B cell (primary cell): ENCODE measurements around the gene DHRS7B. TPM values are rescaled to one million over a fixed set of nuclear protein-coding genes. Genes with fewer than 3 reads are reported as not detected.

Source experiments
- ATAC-seq: fragments of 200-7000 bp; cut with Tn5 transposase; one replicate; pipeline ENCODE4 v1.10.0; 2021; ENCODE audit warnings: low read depth, mild to moderate bottlenecking, moderate number of reproducible peaks, moderate library complexity
- CTCF ChIA-PET: fragments of 350-600 bp; sonication (Branson Sonifier 250); formaldehyde crosslinking; loops from one replicate; lab custom pipeline; 2021; ENCODE audit warnings: antibody characterized with exemption, inconsistent platforms; lab: Charles Lee
- POLR2A ChIA-PET: fragments of 350-600 bp; sonication (Branson Sonifier 250); formaldehyde crosslinking; loops from one replicate; lab custom pipeline; 2021; ENCODE audit warnings: antibody characterized with exemption; lab: Charles Lee
- DNase-seq: peaks from one replicate; pipeline ENCODE4 v3.0.0; 2013
- H2AFZ ChIP-seq: 2 replicates; pipeline ENCODE4 v1.6.1; 2012; ENCODE audit warnings: mild to moderate bottlenecking, low read depth, low read length; ENCODE audit not compliant: insufficient read depth, poor library complexity, severe bottlenecking
- H3K27ac ChIP-seq, 2 donors: 1 replicate in 1 of 2; 2 replicates in 1 of 2; pipeline ENCODE4 v1.5.1; 2012 to 2013; ENCODE audit warnings: low read length in 2 of 2, mild to moderate bottlenecking in 2 of 2, moderate library complexity in 1 of 2
- H3K27me3 ChIP-seq, 4 experiments: fragments of 200-600 bp in 1 of 4; sonication (generic) in 1 of 4; replicated peaks in 1 of 4; 1 replicate in 2 of 4; 2 replicates in 2 of 4; pipeline versions ENCODE4 v1.6.1 to v1.7.0; 2013 to 2016; ENCODE audit warnings: low read length in 3 of 4, mild to moderate bottlenecking in 2 of 4, mixed read lengths in 1 of 4, moderate library complexity in 1 of 4; ENCODE audit not compliant: insufficient read depth in 4 of 4, control insufficient read depth in 3 of 4; ENCODE audit errors: control extremely low read depth in 1 of 4
- H3K36me3 ChIP-seq, 2 experiments: replicated peaks in 1 of 2; 1 replicate in 1 of 2; 2 replicates in 1 of 2; pipeline versions ENCODE4 v1.6.1 to v1.7.1; 2013; ENCODE audit warnings: low read length in 1 of 2; ENCODE audit not compliant: insufficient read depth in 2 of 2, control insufficient read depth in 1 of 2; ENCODE audit errors: control extremely low read depth in 1 of 2, extremely low read depth in 1 of 2
- H3K4me1 ChIP-seq, 2 donors: fragments of 200-600 bp in 1 of 2; sonication (generic) in 1 of 2; 1 replicate in 1 of 2; 2 replicates in 1 of 2; pipeline versions ENCODE4 v1.5.1 to v1.6.1; 2013 to 2017; ENCODE audit warnings: low read length in 2 of 2; ENCODE audit not compliant: control insufficient read depth in 2 of 2, insufficient read depth in 2 of 2
- H3K4me2 ChIP-seq: replicated peaks from 2 replicates; pipeline ENCODE3; 2012; ENCODE audit warnings: mild to moderate bottlenecking, low read depth, low read length; ENCODE audit not compliant: poor library complexity, severe bottlenecking
- H3K4me3 ChIP-seq, 5 experiments: fragments of 200-600 bp in 1 of 5; sonication (generic) in 1 of 5; 1 replicate in 3 of 5; 2 replicates in 2 of 5; pipeline versions ENCODE4 v1.5.1 to v1.7.0; 2011 to 2016; ENCODE audit warnings: low read length in 4 of 5, mild to moderate bottlenecking in 4 of 5, low read depth in 2 of 5, control low read depth in 1 of 5, moderate library complexity in 1 of 5; ENCODE audit not compliant: insufficient read depth in 1 of 5; ENCODE audit errors: control extremely low read depth in 1 of 5, extremely low read depth in 1 of 5
- H3K79me2 ChIP-seq: fragments of 200-600 bp; sonication (generic); one replicate; pipeline ENCODE4 v1.6.0; 2016; ENCODE audit warnings: low read length; ENCODE audit not compliant: control insufficient read depth, insufficient read depth
- H3K9ac ChIP-seq: fragments of 200-600 bp; sonication (generic); 2 replicates; pipeline ENCODE4 v1.6.1; 2017; ENCODE audit warnings: mild to moderate bottlenecking, low read length, moderate library complexity
- H3K9me3 ChIP-seq, 3 donors: one replicate each; pipeline versions ENCODE4 v1.6.1 to v1.7.1; 2013; ENCODE audit warnings: low read length in 2 of 3; ENCODE audit not compliant: control insufficient read depth in 2 of 3, insufficient read depth in 1 of 3; ENCODE audit errors: control extremely low read depth in 1 of 3
- H4K20me1 ChIP-seq: 2 replicates; pipeline ENCODE4 v1.6.0; 2012; ENCODE audit warnings: mild to moderate bottlenecking, low read length; ENCODE audit not compliant: insufficient read depth, control insufficient read depth, poor library complexity, severe bottlenecking
- H3K27ac Mint-ChIP-seq: one replicate; pipeline ENCODE4 v1.8.0; 2021; ENCODE audit warnings: mixed read lengths
- H3K27me3 Mint-ChIP-seq: one replicate; pipeline ENCODE4 v1.8.0; 2021; ENCODE audit warnings: mixed read lengths
- H3K4me1 Mint-ChIP-seq: one replicate; pipeline ENCODE4 v1.8.0; 2021; ENCODE audit warnings: mixed read lengths
- H3K4me3 Mint-ChIP-seq: one replicate; pipeline ENCODE4 v1.8.0; 2021; ENCODE audit warnings: mixed read lengths
- H3K9me3 Mint-ChIP-seq: one replicate; pipeline ENCODE4 v1.8.0; 2022; ENCODE audit warnings: mixed read lengths; ENCODE audit not compliant: insufficient read depth
- EZH2 ChIP-seq: IDR thresholded peaks from 2 replicates; pipeline ENCODE4 v1.6.1; 2012; ENCODE audit warnings: borderline replicate concordance, low read depth, mild to moderate bottlenecking, moderate library complexity, low read length; ENCODE audit not compliant: insufficient read depth, poor library complexity, severe bottlenecking
- WGBS: methylation state at CpG from one replicate; pipeline ENCODE4 v1.1.5; 2013; ENCODE audit warnings: missing lambda C conversion rate; ENCODE audit not compliant: insufficient coverage; 5-methylcytosine and 5-hydroxymethylcytosine counted together
- intact Hi-C: fragments of 100-400 bp; cut with micrococcal nuclease; formaldehyde crosslinking; loops from one replicate; pipeline ENCODE4 v1.10.0; 2022
- polyA plus RNA-seq: library from polyadenylated mRNA; depleted of rRNA; stranded (reverse); fragments of >200 nt; gene quantifications from 2 replicates; pipeline ENCODE4 v1.2.3, GENCODE V29; 2012
- total RNA-seq, 2 donors: library from RNA; stranded (reverse); fragments of 120-200 nt in 1 of 2; gene quantifications; 1 replicate in 1 of 2; 2 replicates in 1 of 2; pipeline versions ENCODE4 v1.2.3 to v1.2.4, GENCODE V29; 2013 to 2022
- TF ChIP-seq, protein P1 (sequence below): fragments of 200-600 bp; IDR thresholded peaks from one replicate; pipeline ENCODE4 v1.8.0; 2022; ENCODE audit warnings: antibody characterized with exemption, mild to moderate bottlenecking

DHRS7B gene
- total and polyA plus RNA-seq, 2 donors (not counting 1 experiment from before 2014, with no cell fraction given) = 8.2 to 13.4 TPM

DNA sequence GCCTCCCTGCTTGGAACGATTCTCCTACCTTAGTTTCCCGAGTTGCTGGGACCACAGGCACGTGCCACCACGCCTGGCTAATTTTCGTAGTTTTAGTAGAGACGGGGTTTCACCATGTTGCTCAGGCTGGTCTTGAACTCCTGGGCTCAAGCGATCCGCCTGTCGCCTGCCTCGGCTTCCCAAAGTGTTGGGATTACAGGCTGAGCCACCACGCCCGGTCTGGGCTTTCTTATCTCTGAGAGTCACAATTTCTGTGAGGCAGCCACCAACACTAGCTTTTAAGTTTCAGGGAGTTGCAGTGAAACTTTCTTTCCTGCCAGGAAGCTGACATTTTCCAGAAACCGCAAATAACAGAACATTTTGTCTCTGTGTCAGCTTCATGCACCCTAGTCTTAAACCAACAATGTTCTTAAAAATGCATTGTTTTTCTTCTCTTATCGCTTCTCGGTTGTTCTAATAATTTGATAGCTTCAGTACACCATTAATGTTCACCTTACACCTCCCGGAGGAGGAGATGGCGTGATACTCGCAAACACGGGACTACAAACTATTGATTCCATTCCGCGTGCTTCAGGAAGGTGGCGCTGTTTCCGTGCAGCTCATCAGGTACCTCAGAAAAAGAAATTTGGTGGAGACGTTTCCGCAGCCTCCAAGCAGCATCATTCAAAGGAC lies 7.4 kb upstream of the DHRS7B start:
- Histone ChIP-seq H3K4me3 (no peak overlapping the region), H4K20me1 (no peaks in the 10 kb centered on the region), H3K4me2 (peak overlapping the region; percentile 36), H3K4me1 (peaks cover 4% of the 10 kb centered on the region in 2 donors), H3K9ac (no peak overlapping the region), H2AFZ (peak overlapping the region; percentile 4), H3K27me3 (peaks cover 0 to 7% (median 1%) of the 10 kb centered on the region in 4 experiments), H3K36me3 (no peaks in the 10 kb centered on the region), H3K27ac (no peak overlapping the region), H3K79me2 (no peaks in the 10 kb centered on the region), H3K9me3 (no peaks in the 10 kb centered on the region)
- H3K9me3 Mint-ChIP-seq = no peaks in the 10 kb centered on the region
- peaks cover 6% of the 10 kb centered on the region for H3K27me3 Mint-ChIP-seq
- WGBS = 31% methylated on average over 25 of the region's 25 CpGs
- CTCF ChIA-PET = interaction anchor here (0.6 to 9.0 kb wide), 29 partner anchors 8 to 394 kb away, joined by 3 to 144 read pairs (median 5); partner anchors contain the start of genes TMEM11 and USP22
- H3K4me1 Mint-ChIP-seq = peaks cover 4% of the 10 kb centered on the region
- intact Hi-C loops = loop anchor here (1.0 to 2.0 kb wide), 4 partner anchors 8 to 394 kb away; partner anchors contain the start of gene TMEM11
- DNase-seq = peak; percentile 81
- H3K27ac Mint-ChIP-seq = peak overlapping the region; percentile 10
- POLR2A ChIA-PET = interaction anchor here (0.5 to 0.6 kb wide), 3 partner anchors 76 to 394 kb away, joined by 3 to 10 read pairs (median 4); partner anchors contain the start of gene USP22
- ATAC-seq = peak; percentile 92
- no peak overlapping the region for H3K4me3 Mint-ChIP-seq
- no peak for TF ChIP-seq EZH2
- TF ChIP-seq, protein P1, sequence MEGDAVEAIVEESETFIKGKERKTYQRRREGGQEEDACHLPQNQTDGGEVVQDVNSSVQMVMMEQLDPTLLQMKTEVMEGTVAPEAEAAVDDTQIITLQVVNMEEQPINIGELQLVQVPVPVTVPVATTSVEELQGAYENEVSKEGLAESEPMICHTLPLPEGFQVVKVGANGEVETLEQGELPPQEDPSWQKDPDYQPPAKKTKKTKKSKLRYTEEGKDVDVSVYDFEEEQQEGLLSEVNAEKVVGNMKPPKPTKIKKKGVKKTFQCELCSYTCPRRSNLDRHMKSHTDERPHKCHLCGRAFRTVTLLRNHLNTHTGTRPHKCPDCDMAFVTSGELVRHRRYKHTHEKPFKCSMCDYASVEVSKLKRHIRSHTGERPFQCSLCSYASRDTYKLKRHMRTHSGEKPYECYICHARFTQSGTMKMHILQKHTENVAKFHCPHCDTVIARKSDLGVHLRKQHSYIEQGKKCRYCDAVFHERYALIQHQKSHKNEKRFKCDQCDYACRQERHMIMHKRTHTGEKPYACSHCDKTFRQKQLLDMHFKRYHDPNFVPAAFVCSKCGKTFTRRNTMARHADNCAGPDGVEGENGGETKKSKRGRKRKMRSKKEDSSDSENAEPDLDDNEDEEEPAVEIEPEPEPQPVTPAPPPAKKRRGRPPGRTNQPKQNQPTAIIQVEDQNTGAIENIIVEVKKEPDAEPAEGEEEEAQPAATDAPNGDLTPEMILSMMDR = peak; percentile 83

DNA sequence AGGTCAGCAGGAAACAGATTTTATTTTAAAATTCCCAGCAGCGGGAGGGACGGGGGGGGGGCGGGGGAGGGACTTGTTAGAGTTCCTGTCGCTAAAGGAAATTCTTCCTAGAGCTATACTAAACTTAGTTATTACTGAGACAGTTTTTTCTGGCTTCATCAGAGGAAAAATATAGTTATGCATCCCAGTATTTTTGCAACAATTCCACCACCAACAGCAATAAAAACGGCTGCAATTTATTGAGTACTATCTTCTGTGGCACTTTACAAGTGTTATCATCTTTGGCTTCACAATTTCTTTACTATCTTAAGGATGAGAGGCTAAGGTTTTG lies 6.9 kb upstream of the DHRS7B start:
- no CpG with 5 or more reads among the region's 5 CpGs for WGBS
- no peak for TF ChIP-seq EZH2
- TF ChIP-seq, protein P1 = peak; percentile 23
- Histone ChIP-seq H3K4me1 (peaks cover 5 to 6% of the 10 kb centered on the region in 2 donors), H3K27ac (no peak overlapping the region), H3K79me2 (no peaks in the 10 kb centered on the region), H3K4me2 (peak overlapping the region; percentile 36), H3K36me3 (no peaks in the 10 kb centered on the region), H4K20me1 (no peaks in the 10 kb centered on the region), H2AFZ (no peak overlapping the region), H3K4me3 (no peak overlapping the region), H3K9me3 (no peaks in the 10 kb centered on the region), H3K9ac (no peak overlapping the region), H3K27me3 (peaks cover 0 to 7% (median 1%) of the 10 kb centered on the region in 4 experiments)
- no peak overlapping the region for H3K4me3 Mint-ChIP-seq
- DNase-seq = no peak
- CTCF ChIA-PET = interaction anchor here (0.7 to 9.0 kb wide), 27 partner anchors 8 to 393 kb away, joined by 3 to 144 read pairs (median 5); partner anchors contain the start of genes TMEM11 and USP22
- H3K9me3 Mint-ChIP-seq = no peaks in the 10 kb centered on the region
- POLR2A ChIA-PET = interaction anchor here (0.6 kb wide), 2 partner anchors 160 to 394 kb away, joined by 3 to 10 read pairs; no protein-coding TSS in a partner anchor
- peaks cover 3% of the 10 kb centered on the region for H3K27me3 Mint-ChIP-seq
- peaks cover 6% of the 10 kb centered on the region for H3K4me1 Mint-ChIP-seq
- intact Hi-C loops = loop anchor here (1.0 to 2.0 kb wide), 4 partner anchors 7 to 393 kb away; partner anchors contain the start of gene TMEM11
- no peak overlapping the region for H3K27ac Mint-ChIP-seq
- no peak for ATAC-seq
